DMS153 treated with DMSO at 0.1 percent for 48 hours (cell line): Measurements from ENCODE around the gene TTC7B.

Experiments
- DNase-seq: peaks from one replicate; lab custom pipeline; 2025; ENCODE audit not compliant: unreplicated experiment; lab: John Stamatoyannopoulos, UW

TTC7B gene

DNA sequence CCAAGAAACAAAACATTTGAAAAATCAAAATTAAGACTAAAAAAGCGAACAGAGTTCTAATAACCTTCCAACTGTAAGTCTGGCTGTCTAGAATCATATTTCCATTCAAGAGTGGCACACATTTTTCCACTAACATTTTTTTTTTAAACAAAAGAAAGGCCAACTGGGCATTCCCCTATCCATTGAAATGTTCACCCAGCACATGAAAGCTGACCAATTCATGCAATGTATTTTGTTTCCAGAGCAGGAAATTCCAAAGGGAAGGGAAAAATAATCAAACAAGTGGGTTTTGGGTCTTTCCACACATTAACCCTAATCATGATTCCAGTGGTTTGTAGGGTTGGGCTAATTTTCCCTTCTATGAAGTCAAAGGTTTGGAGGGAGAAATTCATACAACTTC, 212.9 kb downstream of the TTC7B start:
- DNase-seq = no peak

DNA sequence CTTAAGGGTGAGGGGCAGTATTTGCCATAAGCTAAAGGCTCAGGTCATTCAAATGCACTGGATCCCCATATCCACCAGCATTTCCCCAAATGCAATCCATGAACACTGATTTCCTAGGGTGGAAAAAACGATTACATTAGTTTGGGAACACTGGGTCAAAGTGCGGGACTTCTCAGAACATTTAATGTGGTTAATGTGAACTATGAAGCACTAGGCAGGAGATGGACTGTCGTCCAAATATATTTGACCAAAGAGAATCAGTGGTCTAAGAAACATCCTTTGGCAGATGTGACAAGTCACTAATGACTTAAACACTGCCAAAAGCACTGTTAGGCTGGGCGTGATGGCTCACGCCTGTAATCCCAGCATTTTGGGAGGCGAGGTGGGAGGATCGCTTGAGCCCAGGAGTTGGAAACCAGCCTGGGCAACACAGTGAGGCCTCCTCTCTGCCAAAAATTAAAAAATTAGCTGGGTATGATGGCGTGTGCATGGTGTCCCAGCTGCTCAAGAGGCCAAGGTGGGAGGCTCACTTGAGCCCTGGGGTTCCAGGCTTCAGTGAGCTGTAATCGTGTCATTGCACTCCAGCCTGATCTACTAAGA, 214.0 kb downstream of the TTC7B start:
- no peak for DNase-seq

DNA sequence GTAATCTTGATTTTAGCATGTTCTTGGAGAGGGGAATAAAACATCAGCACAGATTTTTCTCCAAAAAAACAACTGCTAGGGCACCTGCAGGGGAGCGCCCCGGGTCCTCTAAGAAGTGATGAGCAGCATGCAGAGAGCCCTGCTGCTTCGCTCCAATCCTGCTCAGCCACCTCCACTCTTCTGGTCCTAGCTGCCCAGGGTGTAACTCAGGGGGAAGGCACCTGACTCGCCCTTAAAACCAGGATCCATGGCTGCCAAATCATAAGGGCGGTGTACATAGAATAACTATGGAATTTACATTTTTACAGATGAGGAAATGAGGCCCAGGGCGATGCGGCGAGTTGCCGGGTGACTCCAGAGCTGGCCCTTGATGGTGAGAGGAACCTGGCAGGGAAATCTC, 214.7 kb downstream of the TTC7B start:
- no peak for DNase-seq

DNA sequence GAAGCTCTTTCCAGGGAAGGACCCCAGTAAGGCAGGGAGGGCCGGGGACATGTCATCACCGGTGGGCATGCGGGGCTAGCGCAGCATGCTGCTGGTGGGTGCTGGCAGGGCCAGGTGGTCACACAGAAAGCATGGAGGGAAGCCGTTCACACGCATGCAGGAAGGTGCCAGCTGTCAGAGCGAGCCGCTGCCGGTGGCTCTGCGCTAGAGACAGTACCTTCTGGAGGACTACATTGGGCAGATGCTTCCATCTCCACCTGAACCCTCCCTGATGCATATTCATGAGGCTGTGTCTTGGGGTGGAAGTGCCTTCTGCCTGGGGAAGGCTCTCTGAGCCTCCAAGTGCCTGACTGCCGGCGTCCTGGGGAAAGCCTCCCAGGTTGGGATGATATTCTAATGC, 215.6 kb downstream of the TTC7B start:
- no peak for DNase-seq

DNA sequence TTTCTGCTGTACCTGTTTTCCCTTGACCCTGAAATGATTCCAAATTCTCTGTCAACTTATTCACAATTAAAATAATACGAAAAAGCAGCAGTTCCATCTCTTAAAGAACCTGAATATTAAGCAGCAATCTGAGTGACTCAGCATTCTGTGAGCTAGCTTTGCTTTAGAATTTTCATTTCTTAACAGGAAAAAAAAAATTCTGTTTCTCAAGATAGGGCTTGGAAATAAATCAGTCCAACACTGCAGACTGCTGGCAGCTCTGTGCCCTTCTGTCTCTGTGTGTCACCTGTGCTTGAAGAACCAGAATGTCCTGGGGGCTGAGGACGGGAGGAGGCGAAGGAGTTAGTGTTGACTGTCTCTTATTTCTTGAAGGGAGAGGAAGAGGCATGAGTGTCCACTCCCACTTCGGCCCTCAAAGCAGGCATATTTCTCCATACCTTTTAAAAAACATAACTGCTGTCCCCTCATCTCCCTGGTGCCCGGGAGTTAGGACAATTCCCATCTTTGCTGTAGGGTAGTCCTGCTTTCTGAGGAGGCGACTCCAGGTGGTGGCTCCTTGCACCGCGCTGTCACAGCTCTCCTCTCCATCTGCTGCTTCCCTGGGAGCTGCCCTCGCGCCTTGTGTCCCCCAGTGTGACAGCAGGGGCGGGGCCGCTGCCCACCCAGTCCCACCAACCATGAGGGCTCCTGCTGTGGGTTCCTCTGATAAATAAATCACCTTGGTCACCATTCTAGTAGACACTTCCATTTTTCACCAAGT, 216.3 kb downstream of the TTC7B start:
- DNase-seq = peak; percentile 8

DNA sequence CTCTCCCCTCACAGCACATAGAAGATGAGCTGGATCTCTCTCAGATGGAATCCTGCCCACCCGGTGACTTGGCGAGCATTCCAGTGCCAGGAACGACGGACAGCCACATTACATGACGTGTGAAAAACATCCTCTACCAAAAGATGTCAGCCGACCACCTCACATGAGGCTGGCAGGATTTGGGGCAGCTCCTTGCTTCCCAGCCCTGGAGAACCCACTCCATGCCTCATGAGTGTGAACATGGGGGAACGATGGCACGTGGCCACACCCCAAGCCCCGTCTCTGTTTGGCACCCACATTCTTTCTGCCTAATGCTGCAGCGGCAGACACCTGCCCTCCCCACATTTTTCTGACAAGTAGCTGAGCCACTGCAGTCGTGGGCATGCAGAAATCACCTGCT, 216.9 kb downstream of the TTC7B start:
- DNase-seq = no peak

DNA sequence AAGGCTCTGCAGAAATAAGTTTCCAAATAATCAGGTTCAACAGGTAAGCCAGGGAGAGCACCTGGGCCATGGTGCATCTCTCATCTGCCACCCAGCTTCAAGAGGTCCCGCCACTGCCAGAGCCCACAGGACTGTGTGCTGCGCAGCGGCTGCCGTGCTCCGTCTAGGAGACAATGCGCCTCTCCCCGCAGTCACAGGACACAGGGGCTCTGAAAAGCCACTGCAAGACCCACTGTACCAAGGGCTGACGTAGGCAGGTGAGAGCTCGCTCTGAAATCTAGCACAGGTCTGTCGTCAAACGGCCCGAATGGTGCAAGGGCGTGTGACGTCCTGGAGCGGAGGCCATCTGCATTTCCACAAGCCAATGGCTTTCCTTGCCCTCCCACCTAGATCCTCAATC, 218.3 kb downstream of the TTC7B start:
- DNase-seq = no peak

DNA sequence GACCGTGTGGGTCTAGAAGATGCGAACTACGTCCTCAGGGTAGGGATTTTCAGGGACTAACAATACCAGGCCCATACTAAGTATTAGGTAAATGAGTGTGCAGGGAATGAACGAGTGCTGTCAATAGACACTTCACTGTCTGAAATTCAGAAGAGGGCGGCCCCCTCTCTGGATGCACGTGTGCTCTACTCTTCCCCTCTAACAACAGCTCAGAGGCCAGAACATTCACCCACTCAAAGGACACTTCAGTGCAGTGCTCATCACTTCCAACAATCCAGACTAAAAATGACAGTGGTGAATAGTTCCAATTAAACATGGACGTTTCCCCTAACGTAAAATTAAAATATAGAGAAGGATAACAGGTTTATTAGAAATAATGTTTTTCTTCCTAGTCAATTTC, 219.5 kb downstream of the TTC7B start:
- no peak for DNase-seq

DNA sequence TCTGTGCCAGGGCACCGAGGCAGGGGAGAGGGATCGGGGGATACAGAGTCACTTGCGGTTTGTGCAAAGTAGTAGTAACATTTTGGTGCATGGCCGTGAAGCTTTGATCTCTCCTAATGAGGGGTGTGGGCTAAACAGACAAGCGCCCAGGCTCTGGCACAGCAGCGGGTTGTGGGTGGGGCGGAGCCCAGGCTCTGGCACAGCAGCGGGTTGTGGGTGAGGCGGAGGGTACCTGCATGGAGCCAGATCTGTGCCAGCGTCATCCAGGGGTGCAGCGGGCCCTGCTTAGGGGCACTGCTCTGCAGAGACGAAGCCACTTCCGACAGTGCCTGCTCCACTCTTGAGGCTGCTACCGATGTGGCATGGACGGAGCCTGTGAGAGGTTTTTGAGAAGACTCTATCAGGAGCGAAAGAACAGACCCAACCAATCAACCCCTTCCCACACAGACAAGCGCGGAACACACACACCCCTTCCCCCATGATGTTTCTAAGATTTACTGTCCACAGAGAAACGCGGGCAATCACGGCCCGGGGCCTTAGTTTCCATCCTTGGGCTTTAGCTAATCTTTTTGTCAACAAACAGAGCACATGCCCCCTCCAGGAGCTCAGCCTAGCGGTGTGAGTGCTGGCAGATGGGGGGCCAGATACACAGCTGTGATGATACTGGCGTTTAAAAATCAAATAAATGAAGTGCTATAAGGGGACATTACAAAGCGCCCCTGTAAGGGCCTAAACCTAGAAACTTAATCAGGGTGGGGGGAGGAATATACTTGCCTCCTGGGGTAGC, 222.8 kb downstream of the TTC7B start:
- DNase-seq = no peak

DNA sequence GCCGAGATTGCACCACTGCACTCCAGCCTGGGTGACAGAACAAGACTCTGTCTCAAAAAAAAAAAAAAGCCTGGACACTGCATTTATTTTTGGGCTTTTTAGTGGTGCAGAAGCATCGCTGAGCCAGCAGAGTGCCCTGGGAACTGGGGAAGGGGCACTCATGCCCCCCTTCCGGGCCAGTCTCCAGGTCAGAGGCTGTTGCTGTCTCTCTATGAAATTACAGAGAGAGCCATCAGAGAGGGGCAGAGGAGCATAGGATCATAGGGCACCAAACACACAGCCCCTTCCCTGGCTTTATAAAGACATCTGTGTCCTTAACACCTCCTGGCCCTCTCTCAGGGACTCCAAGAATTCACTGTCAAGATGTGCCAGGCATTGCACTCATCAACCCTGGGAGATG, 223.6 kb downstream of the TTC7B start:
- DNase-seq = no peak

DNA sequence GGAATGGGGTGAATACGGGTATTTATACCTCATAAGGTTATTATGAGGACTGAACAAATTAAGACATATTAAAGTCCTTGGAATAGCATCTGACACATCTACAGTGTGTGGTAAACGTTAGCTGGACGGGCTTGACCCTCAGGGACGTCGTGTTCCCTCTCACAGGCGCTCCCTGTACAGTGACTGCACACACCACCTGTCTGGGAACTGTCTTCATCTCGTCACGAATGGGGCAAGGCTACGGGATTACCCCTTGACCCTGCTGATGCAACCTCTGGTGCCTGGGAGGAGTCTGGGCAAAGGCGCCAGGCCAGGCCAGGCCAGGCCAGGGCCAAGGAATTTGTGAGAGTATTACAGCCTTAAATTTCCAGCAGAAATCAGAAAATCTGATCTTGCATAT, 228.3 kb downstream of the TTC7B start:
- DNase-seq = no peak

DNA sequence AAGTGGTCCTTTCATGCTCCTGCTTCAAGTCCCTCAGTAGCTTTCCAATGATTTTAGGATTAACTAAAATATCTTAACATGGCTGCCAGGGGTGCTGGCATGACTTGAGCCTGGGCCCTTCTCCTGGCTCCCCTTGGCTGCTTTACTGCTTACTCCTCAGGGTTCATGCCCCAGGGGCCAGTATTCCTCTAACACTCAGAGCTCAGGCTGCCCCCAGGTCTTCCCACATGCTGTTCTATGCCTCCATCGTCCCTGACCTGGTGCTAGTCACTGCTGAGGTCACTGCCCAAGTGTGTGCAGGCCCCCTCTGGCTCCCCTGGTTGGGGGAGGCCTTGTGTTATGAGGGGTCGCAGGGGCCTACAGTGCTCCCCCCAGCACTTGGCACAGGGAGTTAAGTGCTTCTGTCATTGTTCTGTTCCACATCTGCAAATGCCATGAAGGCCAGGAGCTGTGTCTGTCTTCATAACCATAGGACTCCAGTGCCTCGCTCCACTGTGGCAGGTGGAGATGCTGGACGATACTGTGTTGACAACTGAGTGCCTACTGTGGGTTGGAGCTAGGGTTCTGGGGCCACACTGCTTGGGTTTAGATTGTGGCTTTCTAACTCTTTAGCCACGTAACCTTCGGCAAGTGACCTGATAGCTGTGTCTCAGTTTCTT, 228.8 kb downstream of the TTC7B start:
- DNase-seq = no peak

DNA sequence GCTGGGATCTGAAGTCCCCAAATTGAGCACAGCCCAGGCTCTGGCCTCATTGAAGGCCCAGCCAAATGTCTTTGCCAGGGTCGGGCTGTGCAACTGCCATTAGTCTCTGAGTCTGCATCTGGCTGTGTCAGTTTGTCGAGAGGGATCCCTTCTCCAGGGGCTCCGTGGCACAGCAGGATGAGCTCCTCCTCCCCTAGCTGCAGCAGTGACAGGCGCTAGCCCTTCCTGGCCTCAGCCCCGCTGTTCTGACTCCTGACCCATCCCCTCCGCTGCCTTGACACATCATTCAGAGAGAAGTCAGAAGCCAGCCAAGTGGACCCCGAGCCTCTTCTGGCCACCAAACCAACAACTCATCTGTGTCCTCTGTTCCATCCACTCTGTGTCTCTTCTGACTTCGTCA, 231.1 kb downstream of the TTC7B start:
- no peak for DNase-seq

DNA sequence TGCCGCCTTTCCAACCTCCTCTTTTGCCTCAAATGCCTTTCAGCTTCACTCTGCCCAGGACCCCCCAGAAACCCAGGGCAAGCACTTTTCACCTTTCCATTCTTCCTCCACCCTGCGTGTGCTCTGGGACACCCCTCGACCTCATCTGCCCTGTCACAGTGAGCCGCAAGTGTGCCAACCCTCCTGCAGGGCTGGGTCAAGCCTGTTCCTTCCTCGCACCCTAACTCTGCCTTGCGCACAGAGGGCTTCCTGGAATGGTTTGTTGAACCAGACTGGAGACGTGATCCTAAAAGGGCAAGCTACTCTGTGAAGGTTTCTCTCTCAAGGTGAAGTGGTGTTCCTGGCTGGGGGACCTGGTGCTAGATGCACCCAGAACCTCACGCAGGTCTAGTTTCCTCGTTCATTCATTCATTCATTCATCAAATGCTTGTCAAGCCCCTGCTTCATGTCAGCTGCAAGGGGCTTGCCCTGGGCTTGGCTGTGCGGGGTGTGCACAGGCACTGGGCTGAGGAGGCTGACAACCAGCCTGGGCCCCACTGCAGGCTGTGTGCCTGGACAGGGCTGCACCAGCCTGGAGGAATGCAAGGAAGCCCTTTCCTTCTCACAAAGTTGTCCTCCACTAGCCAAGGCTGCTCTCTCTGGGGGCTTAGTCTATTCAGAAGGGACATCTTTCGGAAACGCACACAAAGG, 232.2 kb downstream of the TTC7B start:
- DNase-seq = no peak

DNA sequence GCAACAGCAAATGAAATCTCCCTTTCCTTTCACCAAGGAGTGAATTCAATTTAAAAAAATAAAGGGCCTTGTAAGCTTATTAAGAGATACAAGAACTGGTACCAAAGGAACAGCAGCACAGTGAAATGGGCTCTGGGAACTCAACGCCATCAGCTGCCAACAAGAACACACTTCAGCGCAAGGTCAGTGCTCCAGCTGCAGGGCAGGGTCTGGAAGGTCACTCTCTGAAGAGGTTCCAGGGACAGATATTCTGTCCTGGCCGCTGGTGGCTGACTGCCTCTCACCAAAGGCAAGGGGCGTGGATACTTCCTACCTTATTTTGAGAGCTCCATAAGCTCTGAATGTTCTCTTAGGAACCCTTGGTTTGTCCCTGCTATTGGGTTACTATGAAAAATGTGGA, 232.8 kb downstream of the TTC7B start:
- no peak for DNase-seq

DNA sequence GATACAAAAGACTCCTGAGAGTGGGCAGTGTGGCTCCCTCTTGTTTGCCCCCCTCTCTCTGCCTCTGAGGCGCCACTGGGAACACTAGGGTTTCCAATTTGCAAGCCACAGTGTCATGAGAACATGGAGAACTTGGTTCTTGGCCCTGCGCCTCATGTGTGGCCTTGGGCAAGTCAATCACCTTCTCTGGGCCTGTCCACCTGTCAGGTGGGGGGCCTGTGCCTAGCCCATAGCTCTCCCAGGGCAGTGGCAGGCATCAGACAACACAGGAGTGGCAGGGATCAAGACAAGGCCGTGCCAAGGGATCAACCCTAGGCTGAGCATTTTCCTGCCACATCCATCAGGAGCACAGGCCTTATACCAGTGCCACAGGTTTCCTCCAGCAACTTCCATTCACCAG, 234.1 kb downstream of the TTC7B start:
- no peak for DNase-seq

DNA sequence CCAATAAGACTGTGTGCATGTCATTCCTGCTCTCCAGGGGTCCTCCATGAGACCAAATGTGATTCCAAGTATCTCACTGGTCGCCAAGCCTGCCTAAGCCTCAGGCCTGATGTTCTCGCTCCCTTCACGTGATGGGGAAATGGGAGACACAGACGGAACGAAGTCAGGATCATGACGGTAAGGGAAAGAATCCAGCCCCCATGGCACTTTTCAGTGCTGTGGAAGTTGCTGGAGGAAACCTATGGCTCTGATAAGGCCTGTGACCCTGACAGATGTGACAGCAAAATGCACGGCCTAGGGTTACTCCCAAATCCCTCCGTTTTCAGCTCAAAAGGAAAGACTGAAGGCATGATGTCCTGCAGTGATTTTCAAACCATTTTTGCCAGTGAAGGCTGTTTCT, 234.5 kb downstream of the TTC7B start:
- no peak for DNase-seq

DNA sequence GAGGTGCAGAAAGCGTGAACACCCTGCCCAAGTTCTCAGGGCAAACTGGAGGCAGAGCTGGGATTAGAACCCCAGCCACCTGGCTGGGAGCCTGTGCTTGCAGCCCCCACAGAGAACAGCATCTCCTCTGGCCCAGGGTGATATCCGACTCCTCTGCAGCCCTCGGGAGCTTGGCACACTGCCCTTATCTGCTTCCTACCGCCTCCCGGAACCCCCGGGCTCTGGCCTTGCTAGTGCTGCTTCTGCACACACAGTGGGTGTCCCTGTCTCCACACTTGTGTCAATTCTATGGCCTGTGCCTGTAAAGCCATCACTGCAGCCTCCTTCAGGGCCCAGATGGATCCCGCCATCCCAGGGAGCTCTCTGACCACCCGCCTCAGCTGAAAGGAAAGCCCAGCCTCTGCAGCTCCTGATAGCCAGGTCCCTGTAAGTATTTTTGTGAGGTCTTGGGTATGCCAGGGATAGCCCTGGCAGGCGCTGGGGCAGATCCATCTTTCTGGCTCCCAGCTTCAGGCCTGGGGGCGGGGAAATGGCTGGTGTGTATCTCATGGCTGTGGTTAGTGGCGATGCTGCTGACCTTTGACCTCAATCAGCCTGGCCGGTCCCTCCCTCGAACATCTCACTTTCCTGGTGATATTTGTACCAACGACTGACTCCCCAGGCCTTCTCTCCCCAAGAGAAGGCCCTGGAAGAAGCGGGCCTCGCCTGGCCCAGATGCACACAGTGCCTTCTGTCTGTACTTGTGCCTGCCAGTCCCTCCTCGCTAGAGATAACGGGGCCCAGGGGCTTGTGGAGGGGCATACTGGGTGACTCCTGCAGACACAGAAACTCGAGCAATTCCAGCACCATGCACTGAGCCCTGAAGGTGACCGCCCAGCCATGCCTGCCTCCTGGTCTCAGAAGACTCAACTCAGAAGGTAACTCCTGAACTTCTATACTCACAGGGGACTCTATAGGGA, 235.6 kb downstream of the TTC7B start:
- DNase-seq = no peak

DNA sequence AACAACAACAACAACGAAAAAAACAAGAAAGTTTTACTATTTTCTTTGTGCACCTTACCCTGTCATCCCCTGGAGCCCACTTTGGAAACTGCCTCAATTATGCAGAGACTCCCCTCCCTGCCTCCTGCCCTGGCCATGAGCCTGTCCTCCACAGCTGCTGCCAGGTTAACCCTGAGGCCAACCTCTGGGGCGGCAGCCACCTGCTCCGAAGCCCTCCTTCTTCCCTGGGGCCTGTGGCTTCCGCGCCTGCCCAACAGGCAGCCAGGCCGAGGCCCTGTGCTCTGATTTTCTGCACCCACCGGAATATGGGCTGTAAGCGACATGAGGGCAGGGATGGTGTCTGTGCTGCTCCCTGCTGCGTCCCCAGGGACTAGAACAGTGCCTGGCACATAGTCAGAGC, 236.4 kb downstream of the TTC7B start:
- no peak for DNase-seq

DNA sequence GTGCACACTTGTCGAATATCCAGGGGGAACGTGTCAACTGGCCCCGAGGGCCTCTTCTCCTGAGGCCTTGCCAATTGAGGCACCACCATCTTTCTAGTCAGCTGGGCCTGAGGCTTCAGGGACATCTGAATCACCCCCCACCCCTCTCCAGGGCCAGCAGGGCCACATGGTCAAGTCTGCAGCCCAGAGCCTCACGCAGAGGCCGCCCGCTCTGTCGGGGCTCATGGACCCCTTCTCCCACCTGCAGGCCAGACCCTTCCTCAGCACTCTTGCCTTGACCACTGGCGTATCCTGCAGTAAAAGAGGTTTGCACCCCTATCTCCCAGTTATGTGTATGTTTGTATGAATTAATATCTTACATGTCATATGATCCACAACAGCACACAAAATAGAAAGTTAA, 237.1 kb downstream of the TTC7B start:
- no peak for DNase-seq
